ENCODE data around the gene CCT7. TPM values are rescaled to one million over a fixed set of nuclear protein-coding genes. Genes with fewer than 3 reads are reported as not detected.
A peak's percentile ranks its signal among the peaks of the same experiment; 100 is the strongest.

Gene CCT7
- total RNA-seq, 1 donor from 2014 or later = 192 TPM

DNA sequence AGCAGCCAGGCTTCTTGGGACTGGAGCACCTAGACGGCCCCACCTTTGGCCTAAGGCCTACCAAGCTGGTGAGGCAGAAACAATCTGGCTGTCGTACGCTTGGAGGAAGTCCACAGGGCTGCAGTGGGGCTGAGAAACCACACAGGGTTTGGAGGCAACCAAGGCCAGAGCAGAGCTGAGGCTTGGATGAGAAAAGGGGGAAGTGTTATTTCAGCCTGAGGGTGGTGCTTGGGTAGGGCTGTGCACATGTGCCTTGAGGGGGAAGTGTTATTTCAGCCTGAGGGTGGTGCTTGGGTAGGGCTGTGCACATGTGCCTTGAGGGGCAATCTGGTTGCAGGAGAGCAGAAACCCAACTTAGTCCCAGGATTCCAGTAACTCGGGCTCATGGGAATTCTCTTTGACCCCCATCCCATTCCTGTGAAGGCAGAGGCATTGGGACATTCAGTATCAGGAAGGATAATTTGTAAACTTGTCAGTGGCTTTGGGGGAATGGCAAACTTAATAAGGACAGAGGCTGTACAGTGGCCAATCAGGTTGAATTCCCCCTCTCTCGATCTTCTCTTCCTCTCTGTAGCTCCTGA lies 51.1 kb downstream of the CCT7 start:
- peaks cover 42% of the 10 kb centered on the region for H3K27me3 Mint-ChIP-seq (ENCODE audit: low read depth)
- no peaks in the 10 kb centered on the region for H3K9me3 Mint-ChIP-seq (ENCODE audit: low read depth)
- no peak for DNase-seq (ENCODE audit: low spot score)
- H3K36me3 Mint-ChIP-seq (ENCODE audit: low read depth) = no peaks in the 10 kb centered on the region
- TF ChIP-seq, protein P1, sequence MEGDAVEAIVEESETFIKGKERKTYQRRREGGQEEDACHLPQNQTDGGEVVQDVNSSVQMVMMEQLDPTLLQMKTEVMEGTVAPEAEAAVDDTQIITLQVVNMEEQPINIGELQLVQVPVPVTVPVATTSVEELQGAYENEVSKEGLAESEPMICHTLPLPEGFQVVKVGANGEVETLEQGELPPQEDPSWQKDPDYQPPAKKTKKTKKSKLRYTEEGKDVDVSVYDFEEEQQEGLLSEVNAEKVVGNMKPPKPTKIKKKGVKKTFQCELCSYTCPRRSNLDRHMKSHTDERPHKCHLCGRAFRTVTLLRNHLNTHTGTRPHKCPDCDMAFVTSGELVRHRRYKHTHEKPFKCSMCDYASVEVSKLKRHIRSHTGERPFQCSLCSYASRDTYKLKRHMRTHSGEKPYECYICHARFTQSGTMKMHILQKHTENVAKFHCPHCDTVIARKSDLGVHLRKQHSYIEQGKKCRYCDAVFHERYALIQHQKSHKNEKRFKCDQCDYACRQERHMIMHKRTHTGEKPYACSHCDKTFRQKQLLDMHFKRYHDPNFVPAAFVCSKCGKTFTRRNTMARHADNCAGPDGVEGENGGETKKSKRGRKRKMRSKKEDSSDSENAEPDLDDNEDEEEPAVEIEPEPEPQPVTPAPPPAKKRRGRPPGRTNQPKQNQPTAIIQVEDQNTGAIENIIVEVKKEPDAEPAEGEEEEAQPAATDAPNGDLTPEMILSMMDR (IDR thresholded peaks at IDR 0.05) = no peak
- no peak overlapping the region for H3K4me3 Mint-ChIP-seq (ENCODE audit: unreplicated experiment)
- no peak overlapping the region for H3K27ac Mint-ChIP-seq (ENCODE audit: unreplicated experiment)
- H3K4me1 Mint-ChIP-seq (ENCODE audit: low read depth) = peaks cover 4% of the 10 kb centered on the region

DNA sequence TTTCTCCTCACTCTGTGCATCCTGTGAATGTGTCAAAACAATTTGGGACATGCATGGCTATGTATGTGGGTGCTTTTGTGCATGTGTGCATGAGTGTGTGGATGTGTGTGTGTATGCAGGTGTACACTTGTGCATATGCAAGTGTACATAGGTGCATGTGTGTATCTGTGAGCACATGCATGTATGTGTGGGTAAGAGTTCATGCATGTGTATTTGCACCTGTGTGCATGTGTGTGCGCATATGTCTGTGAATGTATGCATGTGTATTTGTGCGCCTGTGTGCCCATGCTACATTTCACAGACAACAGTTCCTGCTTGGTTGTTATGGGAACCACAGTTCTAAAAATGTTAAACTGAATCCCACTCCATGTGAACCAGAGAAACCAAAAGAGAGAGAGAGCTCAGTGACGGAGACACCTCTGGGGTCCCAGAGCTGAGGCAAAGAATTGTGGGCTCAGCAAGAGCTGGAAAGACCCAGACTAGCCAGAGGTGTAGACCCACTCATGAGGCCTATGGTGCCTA lies 52.1 kb downstream of the CCT7 start:
- no peak for DNase-seq (ENCODE audit: low spot score)
- H3K9me3 Mint-ChIP-seq (ENCODE audit: low read depth) = no peaks in the 10 kb centered on the region
- H3K4me1 Mint-ChIP-seq (ENCODE audit: low read depth) = peaks cover 4% of the 10 kb centered on the region
- TF ChIP-seq, protein P1 (IDR thresholded peaks at IDR 0.05) = no peak
- H3K4me3 Mint-ChIP-seq (ENCODE audit: unreplicated experiment) = no peak overlapping the region
- H3K27me3 Mint-ChIP-seq (ENCODE audit: low read depth) = peaks cover 51% of the 10 kb centered on the region
- no peak overlapping the region for H3K27ac Mint-ChIP-seq (ENCODE audit: unreplicated experiment)
- H3K36me3 Mint-ChIP-seq (ENCODE audit: low read depth) = no peaks in the 10 kb centered on the region

DNA sequence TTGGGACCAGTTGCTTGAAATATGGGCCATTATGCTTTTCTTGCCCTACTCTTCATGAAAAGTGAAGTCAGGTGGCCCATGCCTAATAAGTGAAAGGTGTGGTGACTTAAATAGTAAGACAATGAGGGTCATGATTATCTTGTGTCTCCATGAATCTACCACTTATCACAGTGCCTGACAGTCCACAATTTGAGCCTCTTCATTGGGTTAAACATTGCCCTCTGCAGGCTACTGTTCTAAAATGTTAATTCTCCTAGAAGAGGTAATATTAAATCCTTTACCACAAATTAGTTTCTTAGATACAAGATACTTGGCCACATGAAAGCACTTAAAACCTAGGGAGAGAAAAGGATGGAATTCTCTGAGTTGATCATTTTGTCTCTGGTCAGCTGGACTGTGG lies 55.2 kb downstream of the CCT7 start:
- Mint-ChIP-seq H3K4me1 (ENCODE audit: low read depth) (peaks cover 3% of the 10 kb centered on the region), H3K36me3 (ENCODE audit: low read depth) (no peaks in the 10 kb centered on the region), H3K9me3 (ENCODE audit: low read depth) (no peaks in the 10 kb centered on the region), H3K4me3 (ENCODE audit: unreplicated experiment) (no peak overlapping the region), H3K27me3 (ENCODE audit: low read depth) (peaks cover 62% of the 10 kb centered on the region), H3K27ac (ENCODE audit: unreplicated experiment) (no peak overlapping the region)
- TF ChIP-seq, protein P1 (IDR thresholded peaks at IDR 0.05) = no peak
- DNase-seq (ENCODE audit: low spot score) = no peak

DNA sequence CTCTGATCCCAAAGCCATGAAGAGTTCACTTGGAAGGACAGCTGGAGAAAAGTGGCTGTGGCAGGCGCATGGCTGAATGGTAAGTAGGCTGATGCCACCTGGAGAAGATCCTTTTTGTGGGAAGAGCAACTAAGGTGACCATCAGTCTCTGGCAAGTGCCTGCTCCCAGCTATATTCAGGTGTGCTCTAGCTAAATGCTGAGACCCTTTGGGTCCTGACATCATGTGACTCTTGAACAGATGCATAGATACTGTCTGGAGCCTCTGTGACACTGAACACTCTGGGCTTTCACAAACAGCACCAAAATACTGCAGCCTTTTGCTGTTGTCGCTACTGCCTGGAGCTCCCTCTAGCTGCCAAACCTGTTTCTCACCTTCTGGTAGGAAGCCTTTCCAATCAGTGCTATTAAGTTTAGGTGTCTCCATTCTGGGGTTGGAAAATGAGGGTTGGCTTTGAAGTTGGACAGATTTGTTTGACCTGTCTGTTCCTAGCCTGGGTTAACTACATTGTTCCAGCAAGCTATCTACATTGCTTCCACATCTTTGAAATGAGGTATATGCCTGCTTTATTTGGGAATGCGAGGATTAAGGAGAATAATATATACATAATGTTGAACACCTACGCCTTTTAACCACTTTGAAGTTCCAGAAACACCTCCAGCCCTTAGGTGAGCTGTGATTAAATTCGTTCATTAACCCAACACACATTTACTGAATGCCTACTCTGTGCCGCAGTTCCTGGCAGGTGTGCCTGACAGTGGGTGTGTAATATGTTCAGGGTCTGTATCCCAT lies 56.1 kb downstream of the CCT7 start:
- Mint-ChIP-seq H3K36me3 (ENCODE audit: low read depth) (no peaks in the 10 kb centered on the region), H3K27ac (ENCODE audit: unreplicated experiment) (no peak overlapping the region), H3K9me3 (ENCODE audit: low read depth) (no peaks in the 10 kb centered on the region), H3K4me3 (ENCODE audit: unreplicated experiment) (no peak overlapping the region), H3K4me1 (ENCODE audit: low read depth) (peaks cover 3% of the 10 kb centered on the region), H3K27me3 (ENCODE audit: low read depth) (peaks cover 72% of the 10 kb centered on the region)
- TF ChIP-seq, protein P1 (IDR thresholded peaks at IDR 0.05) = peak; percentile 77
- no peak for DNase-seq (ENCODE audit: low spot score)

DNA sequence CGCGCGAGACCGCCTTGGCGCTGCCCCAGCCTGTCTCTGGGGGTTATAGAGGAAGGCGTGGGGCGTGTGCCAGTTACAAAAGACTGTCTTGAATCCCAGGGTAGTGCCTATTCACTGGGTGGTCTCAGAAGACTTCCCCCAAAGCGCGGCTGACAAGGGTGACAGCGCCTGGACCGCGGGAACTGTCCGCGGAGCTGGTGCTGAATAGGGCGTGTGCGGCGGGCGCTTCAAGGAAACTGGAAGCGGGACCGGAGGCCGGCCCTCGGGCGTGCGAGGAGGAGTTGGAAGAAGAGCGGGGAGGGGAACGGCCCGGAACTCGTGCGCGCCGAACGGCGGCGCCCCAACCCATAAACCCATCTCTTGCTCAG lies 57.0 kb downstream of the CCT7 start:
- H3K27ac Mint-ChIP-seq (ENCODE audit: unreplicated experiment) = no peak overlapping the region
- peak overlapping the region; percentile 61 for H3K4me3 Mint-ChIP-seq (ENCODE audit: unreplicated experiment)
- DNase-seq (ENCODE audit: low spot score) = peak; percentile 90
- TF ChIP-seq, protein P1 (IDR thresholded peaks at IDR 0.05) = no peak
- peaks cover 74% of the 10 kb centered on the region for H3K27me3 Mint-ChIP-seq (ENCODE audit: low read depth)
- no peaks in the 10 kb centered on the region for H3K9me3 Mint-ChIP-seq (ENCODE audit: low read depth)
- peaks cover 3% of the 10 kb centered on the region for H3K4me1 Mint-ChIP-seq (ENCODE audit: low read depth)
- H3K36me3 Mint-ChIP-seq (ENCODE audit: low read depth) = no peaks in the 10 kb centered on the region

All from chondrocyte (in vitro differentiated cells).